ENCODE data around the gene RBM19.

The RBM19 gene

GRCh38 chr12:113852695-113853490, 113.2 kb downstream of the RBM19 start:
- DNase-seq: peak; percentile 55

- DNase-seq: peak; percentile 64
Measured at GRCh38 chr12:113852264-113852663, 113.9 kb downstream of the RBM19 start.

GRCh38 chr12:113850309-113851056, 115.6 kb downstream of the RBM19 start:
- no peak for DNase-seq

- no peak for DNase-seq
Measured at GRCh38 chr12:113847856-113848255, 118.3 kb downstream of the RBM19 start.

GRCh38 chr12:113846883-113847755, 119.0 kb downstream of the RBM19 start:
- no peak for DNase-seq

GRCh38 chr12:113845900-113846674, 120.0 kb downstream of the RBM19 start:
- DNase-seq: peak; percentile 49

- peak; percentile 79 for DNase-seq
Measured at GRCh38 chr12:113844495-113845210, 121.5 kb downstream of the RBM19 start.

GRCh38 chr12:113842699-113843098, 123.4 kb downstream of the RBM19 start:
- no peak for DNase-seq

GRCh38 chr12:113841786-113842185, 124.3 kb downstream of the RBM19 start:
- no peak for DNase-seq

GRCh38 chr12:113840401-113841042, 125.6 kb downstream of the RBM19 start:
- DNase-seq: no peak

GRCh38 chr12:113838896-113839295, 127.2 kb downstream of the RBM19 start:
- DNase-seq: no peak

- DNase-seq: no peak
Measured at GRCh38 chr12:113837528-113838296, 128.4 kb downstream of the RBM19 start.

- no peak for DNase-seq
Measured at GRCh38 chr12:113837084-113837483, 129.0 kb downstream of the RBM19 start.

GRCh38 chr12:113835896-113836295, 130.2 kb downstream of the RBM19 start:
- no peak for DNase-seq

- no peak for DNase-seq
Measured at GRCh38 chr12:113835433-113835832, 130.7 kb downstream of the RBM19 start.

- no peak for DNase-seq
Measured at GRCh38 chr12:113833422-113833821, 132.7 kb downstream of the RBM19 start.

- DNase-seq: no peak
Measured at GRCh38 chr12:113831476-113831875, 134.6 kb downstream of the RBM19 start.

- DNase-seq: no peak
Measured at GRCh38 chr12:113831016-113831415, 135.1 kb downstream of the RBM19 start.

GRCh38 chr12:113829212-113829611, 136.9 kb downstream of the RBM19 start:
- DNase-seq: no peak

- DNase-seq: no peak
Measured at GRCh38 chr12:113827539-113828114, 138.5 kb downstream of the RBM19 start.

Data from NCI-H2107 (cell line).